Nephron progenitor cell (in vitro differentiated cells): Measurements from ENCODE around the gene UNCX.

ENCODE experiments used
- DNase-seq: peaks from one replicate; pipeline ENCODE4 v3.0.0; 2021
- H3K27ac Mint-ChIP-seq: 2 replicates; pipeline ENCODE4 v1.8.0; 2021; ENCODE audit warnings: mild to moderate bottlenecking, moderate library complexity, mixed read lengths
- H3K27me3 Mint-ChIP-seq: 2 replicates; pipeline ENCODE4 v1.8.0; 2021; ENCODE audit warnings: mild to moderate bottlenecking, low read depth, mixed read lengths; ENCODE audit not compliant: poor library complexity
- H3K36me3 Mint-ChIP-seq: 2 replicates; pipeline ENCODE4 v1.8.0; 2021; ENCODE audit warnings: low read depth, mixed read lengths
- H3K4me1 Mint-ChIP-seq: 2 replicates; pipeline ENCODE4 v1.8.0; 2021; ENCODE audit warnings: mixed read lengths
- H3K4me3 Mint-ChIP-seq: 2 replicates; pipeline ENCODE4 v1.8.0; 2021; ENCODE audit warnings: mild to moderate bottlenecking, moderate library complexity, mixed read lengths
- H3K9me3 Mint-ChIP-seq: 2 replicates; pipeline ENCODE4 v1.8.0; 2021; ENCODE audit warnings: mild to moderate bottlenecking, moderate library complexity, mixed read lengths
- CTCF ChIP-seq: fragments of 200-600 bp; sonication (generic); IDR thresholded peaks from 2 replicates; pipeline ENCODE4 v1.5.0; 2021; ENCODE audit warnings: antibody characterized with exemption

The UNCX gene

GRCh38 chr7:1241258-1241602 lies 8.6 kb downstream of the UNCX start:
- Mint-ChIP-seq H3K9me3 (no peaks in the 10 kb centered on the region), H3K4me3 (no peak overlapping the region), H3K27ac (no peak overlapping the region), H3K36me3 (no peaks in the 10 kb centered on the region), H3K27me3 (peaks cover 96% of the 10 kb centered on the region), H3K4me1 (peaks cover 56% of the 10 kb centered on the region)
- TF ChIP-seq CTCF = no peak
- DNase-seq = no peak

DNA sequence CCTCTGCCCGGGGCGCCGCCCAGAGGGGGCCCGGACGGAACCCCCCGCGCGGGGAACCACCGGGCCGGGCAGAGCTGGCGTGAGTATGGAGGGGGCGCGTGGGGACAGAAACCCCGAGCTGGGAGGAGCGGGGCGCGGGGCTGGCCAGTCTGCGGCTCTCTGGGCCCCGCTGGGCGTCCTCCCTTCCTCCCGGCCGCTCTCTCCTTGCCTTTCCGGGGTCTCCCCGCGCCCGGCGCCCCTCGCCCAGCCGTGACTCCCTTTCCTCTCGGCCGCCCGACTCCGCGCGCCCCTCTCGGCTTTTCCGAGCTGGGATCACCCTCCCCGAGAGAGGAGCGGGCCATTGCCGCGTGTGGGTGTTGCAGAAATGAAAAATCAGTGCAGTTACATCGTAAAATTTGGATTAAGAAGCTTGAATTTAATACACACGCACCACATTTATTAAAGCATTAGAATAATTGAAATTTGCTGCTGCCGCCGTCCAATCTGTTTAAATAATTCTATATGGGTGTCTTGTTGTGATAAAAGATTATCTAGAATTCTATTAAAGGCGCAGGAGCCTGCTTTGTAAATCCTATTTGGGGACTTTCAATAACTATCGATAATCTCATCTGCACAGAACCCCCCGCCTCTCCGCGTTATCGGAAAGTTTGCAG lies 9.1 kb downstream of the UNCX start:
- Mint-ChIP-seq H3K4me3 (peak overlapping the region; percentile 76), H3K27me3 (peaks cover 100% of the 10 kb centered on the region), H3K4me1 (peaks cover 61% of the 10 kb centered on the region), H3K36me3 (no peaks in the 10 kb centered on the region), H3K9me3 (no peaks in the 10 kb centered on the region), H3K27ac (no peak overlapping the region)
- no peak for TF ChIP-seq CTCF
- peak; percentile 37 for DNase-seq

GRCh38 chr7:1242256-1242605 lies 9.6 kb downstream of the UNCX start:
- peaks cover 63% of the 10 kb centered on the region for H3K4me1 Mint-ChIP-seq
- no peak for TF ChIP-seq CTCF
- H3K36me3 Mint-ChIP-seq = no peaks in the 10 kb centered on the region
- peak; percentile 38 for DNase-seq
- no peak overlapping the region for H3K27ac Mint-ChIP-seq
- no peaks in the 10 kb centered on the region for H3K9me3 Mint-ChIP-seq
- H3K27me3 Mint-ChIP-seq = peaks cover 100% of the 10 kb centered on the region
- peak overlapping the region; percentile 76 for H3K4me3 Mint-ChIP-seq

DNA sequence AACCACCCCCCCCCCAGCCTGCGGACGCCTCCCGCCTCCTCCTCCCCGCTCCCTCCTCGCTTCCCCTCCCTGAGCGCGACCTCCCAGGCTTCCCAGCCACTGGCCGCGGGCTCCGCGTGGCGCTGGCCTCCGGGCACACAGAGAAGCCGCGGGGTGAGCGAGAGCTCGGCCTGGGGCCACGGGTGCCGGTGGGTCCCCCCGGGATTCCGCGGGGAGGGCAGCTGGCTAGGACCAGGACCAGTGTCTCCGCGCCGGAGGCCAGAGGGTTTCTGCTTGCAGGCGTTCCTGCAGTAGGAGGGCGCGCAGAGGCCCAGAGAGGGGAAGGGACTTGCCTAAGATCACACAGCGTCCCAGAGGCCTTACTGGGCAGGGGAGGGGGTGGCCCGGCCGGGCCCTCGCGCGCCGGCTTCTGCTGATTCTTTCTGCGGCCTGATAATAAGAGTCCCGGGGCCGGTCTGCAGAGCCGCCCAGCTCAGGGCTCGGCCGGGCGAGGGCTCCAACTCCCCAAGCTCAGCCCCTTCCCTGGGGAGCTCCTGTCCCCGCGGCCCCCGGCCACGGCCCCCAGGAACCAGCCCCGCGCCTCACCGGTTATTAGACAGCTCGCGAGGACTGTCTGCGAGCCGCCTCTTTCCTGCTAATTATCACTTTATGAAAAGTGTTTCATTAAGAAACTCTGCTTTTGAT lies 10.1 kb downstream of the UNCX start:
- H3K4me3 Mint-ChIP-seq = peak overlapping the region; percentile 65
- peaks cover 97% of the 10 kb centered on the region for H3K27me3 Mint-ChIP-seq
- TF ChIP-seq CTCF = no peak
- peaks cover 60% of the 10 kb centered on the region for H3K4me1 Mint-ChIP-seq
- H3K36me3 Mint-ChIP-seq = no peaks in the 10 kb centered on the region
- H3K9me3 Mint-ChIP-seq = no peaks in the 10 kb centered on the region
- DNase-seq = peak; percentile 38
- no peak overlapping the region for H3K27ac Mint-ChIP-seq

GRCh38 chr7:1243290-1243963 lies 10.8 kb downstream of the UNCX start:
- TF ChIP-seq CTCF = no peak
- H3K9me3 Mint-ChIP-seq = no peaks in the 10 kb centered on the region
- no peak overlapping the region for H3K27ac Mint-ChIP-seq
- DNase-seq = no peak
- peaks cover 66% of the 10 kb centered on the region for H3K4me1 Mint-ChIP-seq
- peak overlapping the region; percentile 65 for H3K4me3 Mint-ChIP-seq
- H3K27me3 Mint-ChIP-seq = peaks cover 97% of the 10 kb centered on the region
- H3K36me3 Mint-ChIP-seq = no peaks in the 10 kb centered on the region
